Mammary epithelial cell (primary cell): ENCODE data around the gene ARHGEF3.

ENCODE experiments used
- CTCF ChIP-seq, 2 donors: IDR thresholded peaks in 1 of 2; conservative IDR thresholded peaks in 1 of 2; 2 replicates each; pipeline ENCODE4 v1.5.1; 2011 to 2012; ENCODE audit warnings: inconsistent platforms in 2 of 2, low read length in 2 of 2, mild to moderate bottlenecking in 2 of 2, control low read depth in 1 of 2, low read depth in 1 of 2; ENCODE audit not compliant: insufficient read depth in 1 of 2; ENCODE audit errors: extremely low read depth in 1 of 2
- EZH2 ChIP-seq: IDR thresholded peaks from 2 replicates; pipeline ENCODE4 v1.6.1; 2012; ENCODE audit warnings: low read length, inconsistent platforms, borderline replicate concordance

GRCh38 chr3:56788521-56788920 is 13.2 kb downstream of the ARHGEF3 start:
- TF ChIP-seq EZH2 (no peak), CTCF (conservative IDR thresholded peaks at IDR 0.05 in 1 of 2, IDR thresholded peaks at IDR 0.05 in 1 of 2; ENCODE audit: extremely low read depth in 1 of 2, insufficient read depth in 1 of 2, low read depth in 1 of 2, low read length in 2 of 2) (no peak)
